Kidney (tissue), 14 donors: Measurements from ENCODE around the gene DLG2. TPM values are rescaled to one million over a fixed set of nuclear protein-coding genes. Genes with fewer than 3 reads are reported as not detected.

Experiments used
- DNase-seq, 5 donors: peaks; one replicate each; pipeline ENCODE4 v3.0.0-alpha.2; 2013 to 2020
- FAIRE-seq: peaks from 2 replicates; lab custom pipeline; 2012; peaks lifted over from hg19 to GRCh38; lab: Jason Lieb, UNC
- H3K27ac ChIP-seq, 2 donors: one replicate each; pipeline ENCODE4 v1.7.0; 2013; ENCODE audit warnings: low read depth in 2 of 2, low read length in 2 of 2, inconsistent platforms in 1 of 2
- H3K27me3 ChIP-seq: one replicate; pipeline ENCODE4 v1.7.1; 2013; ENCODE audit warnings: low read length, inconsistent platforms; ENCODE audit not compliant: control insufficient read depth, insufficient read depth
- H3K36me3 ChIP-seq, 3 donors: one replicate each; pipeline versions ENCODE4 v1.7.0 to v1.7.1; 2013; ENCODE audit warnings: low read length in 3 of 3, control low read depth in 1 of 3, inconsistent platforms in 1 of 3; ENCODE audit not compliant: insufficient read depth in 3 of 3, control insufficient read depth in 2 of 3
- H3K4me1 ChIP-seq, 3 donors: one replicate each; pipeline versions ENCODE4 v1.7.0 to v1.7.1; 2013; ENCODE audit warnings: low read length in 3 of 3, inconsistent platforms in 1 of 3, low read depth in 1 of 3; ENCODE audit not compliant: control insufficient read depth in 2 of 3, insufficient read depth in 2 of 3
- H3K4me3 ChIP-seq, 3 donors: one replicate each; pipeline versions ENCODE4 v1.7.0 to v1.8.1; 2013; ENCODE audit warnings: low read length in 3 of 3, control low read depth in 1 of 3, inconsistent platforms in 1 of 3
- H3K9ac ChIP-seq, 3 donors: one replicate each; pipeline versions ENCODE4 v1.7.0 to v1.7.1; 2013; ENCODE audit warnings: low read length in 3 of 3, control low read depth in 1 of 3, inconsistent platforms in 1 of 3
- H3K9me3 ChIP-seq, 3 donors: one replicate each; pipeline versions ENCODE4 v1.7.0 to v1.7.1; 2013; ENCODE audit warnings: low read length in 3 of 3, control low read depth in 1 of 3, inconsistent platforms in 1 of 3; ENCODE audit not compliant: control insufficient read depth in 2 of 3, insufficient read depth in 1 of 3
- intact Hi-C: fragments of 100-400 bp; cut with DNase I; formaldehyde crosslinking; loops from one replicate; pipeline ENCODE4 v1.11.1; 2022
- polyA plus RNA-seq: library from polyadenylated mRNA; stranded (reverse); fragments of 350-450 nt; fragmentation: Illumina TruSeq; extraction: RNeasy Lipid Tissue Mini Kit (QIAGEN cat#74804); gene quantifications from one replicate; pipeline ENCODE4 v1.2.3, GENCODE V29; 2014; ENCODE audit warnings: low read depth, low replicate concordance; ENCODE audit not compliant: insufficient read depth
- total RNA-seq: library from RNA; stranded (reverse); fragmentation: NEBNext Ultra II Directional; extraction: Animal tissue kit (Norgen Biotek cat#: 25700); gene quantifications from one replicate; pipeline ENCODE4 v1.2.1, GENCODE V29; 2021
- TF ChIP-seq, protein P1 (sequence below): IDR thresholded peaks from 3 replicates; pipeline ENCODE4 v1.5.1; 2012; ENCODE audit warnings: mild to moderate bottlenecking, moderate library complexity, borderline replicate concordance; ENCODE audit not compliant: insufficient read depth; ENCODE audit errors: extremely low read depth
- donor health status: control.
- donor health status: control.
- donor health status: control.
- donor health status: control.
- donor health status: control.
- donor health status: DM: yes; HTN: yes; CAD: no.
- donor health status: Normal renal cell carcinoma (clear cell type).

The DLG2 gene
- total and polyA plus RNA-seq, 2 donors from 2014 or later = 2.9 to 7.2 TPM

DNA sequence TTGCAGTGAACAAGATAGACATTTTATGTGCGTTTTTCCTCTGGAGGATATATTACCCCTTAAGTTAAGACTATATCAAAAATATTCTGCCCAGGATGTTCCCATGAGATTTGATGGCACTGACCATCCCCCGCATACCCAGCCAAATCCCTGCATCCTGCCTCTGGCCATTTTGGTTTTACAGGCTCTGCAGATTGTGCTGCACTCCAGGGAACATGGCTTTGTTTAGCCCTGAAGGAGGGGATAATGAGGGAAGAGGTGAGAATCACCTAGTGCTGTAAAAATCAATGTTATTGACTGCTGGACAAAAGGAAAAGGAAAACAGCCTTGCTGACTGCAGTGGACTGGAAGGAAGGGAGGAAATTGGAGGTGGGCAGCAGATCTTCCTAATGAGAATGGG, 717.4 kb downstream of the DLG2 start:
- Histone ChIP-seq H3K36me3 (no peaks in the 10 kb centered on the region), H3K4me1 (no peaks in the 10 kb centered on the region), H3K27me3 (no peaks in the 10 kb centered on the region), H3K9me3 (no peaks in the 10 kb centered on the region), H3K4me3 (no peak overlapping the region), H3K9ac (no peak overlapping the region), H3K27ac (no peak overlapping the region)
- TF ChIP-seq, protein P1, sequence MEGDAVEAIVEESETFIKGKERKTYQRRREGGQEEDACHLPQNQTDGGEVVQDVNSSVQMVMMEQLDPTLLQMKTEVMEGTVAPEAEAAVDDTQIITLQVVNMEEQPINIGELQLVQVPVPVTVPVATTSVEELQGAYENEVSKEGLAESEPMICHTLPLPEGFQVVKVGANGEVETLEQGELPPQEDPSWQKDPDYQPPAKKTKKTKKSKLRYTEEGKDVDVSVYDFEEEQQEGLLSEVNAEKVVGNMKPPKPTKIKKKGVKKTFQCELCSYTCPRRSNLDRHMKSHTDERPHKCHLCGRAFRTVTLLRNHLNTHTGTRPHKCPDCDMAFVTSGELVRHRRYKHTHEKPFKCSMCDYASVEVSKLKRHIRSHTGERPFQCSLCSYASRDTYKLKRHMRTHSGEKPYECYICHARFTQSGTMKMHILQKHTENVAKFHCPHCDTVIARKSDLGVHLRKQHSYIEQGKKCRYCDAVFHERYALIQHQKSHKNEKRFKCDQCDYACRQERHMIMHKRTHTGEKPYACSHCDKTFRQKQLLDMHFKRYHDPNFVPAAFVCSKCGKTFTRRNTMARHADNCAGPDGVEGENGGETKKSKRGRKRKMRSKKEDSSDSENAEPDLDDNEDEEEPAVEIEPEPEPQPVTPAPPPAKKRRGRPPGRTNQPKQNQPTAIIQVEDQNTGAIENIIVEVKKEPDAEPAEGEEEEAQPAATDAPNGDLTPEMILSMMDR = no peak
- FAIRE-seq = no peak
- no peak for DNase-seq
- intact Hi-C loops = no loop called here

DNA sequence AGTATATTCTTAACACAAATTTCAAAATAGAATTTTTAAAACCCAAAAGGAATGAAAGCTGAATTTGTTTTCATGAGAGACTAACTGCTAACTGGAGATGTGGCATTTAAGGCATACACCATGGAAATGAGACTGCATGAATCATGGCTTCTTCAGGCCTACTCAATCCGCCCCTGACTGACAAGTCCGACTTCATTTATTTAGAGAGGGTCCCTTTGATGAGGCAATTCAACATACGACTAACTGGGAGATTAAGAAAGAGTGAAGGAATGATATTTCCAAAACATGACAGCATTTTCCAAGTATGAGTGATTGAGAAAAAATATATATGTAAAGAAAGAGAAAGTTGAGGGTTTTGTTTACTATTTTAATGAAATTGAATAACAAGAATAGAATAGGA, 720.1 kb downstream of the DLG2 start:
- no peaks in the 10 kb centered on the region for H3K27me3 ChIP-seq
- intact Hi-C loops = no loop called here
- no peak overlapping the region for H3K27ac ChIP-seq
- H3K9me3 ChIP-seq = no peaks in the 10 kb centered on the region
- FAIRE-seq = no peak
- no peaks in the 10 kb centered on the region for H3K36me3 ChIP-seq
- H3K4me1 ChIP-seq = no peaks in the 10 kb centered on the region
- no peak overlapping the region for H3K4me3 ChIP-seq
- no peak for DNase-seq
- no peak overlapping the region for H3K9ac ChIP-seq
- TF ChIP-seq, protein P1 = no peak

DNA sequence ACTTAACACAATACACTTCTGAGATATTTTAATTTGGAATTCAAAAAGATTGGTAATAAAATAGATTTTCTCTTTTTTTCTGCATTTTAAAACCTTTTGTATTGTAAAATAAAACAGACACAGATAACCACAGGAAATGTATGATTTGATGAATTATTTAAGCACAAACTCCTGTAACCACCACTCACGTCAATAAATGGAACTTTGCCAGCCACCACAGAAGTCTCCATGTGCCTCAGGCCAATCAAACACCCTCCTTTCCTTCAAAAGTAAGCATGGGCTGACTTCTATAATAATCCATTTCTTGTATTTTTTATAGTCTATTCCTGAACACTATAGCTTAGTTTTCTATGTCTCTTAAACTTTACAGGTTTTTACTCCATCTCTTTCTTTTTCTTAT, 721.7 kb downstream of the DLG2 start:
- no peak overlapping the region for H3K4me3 ChIP-seq
- no peak for FAIRE-seq

More for the DNA sequence above, 721.7 kb downstream of the DLG2 start:
- TF ChIP-seq, protein P1 = no peak
- Histone ChIP-seq H3K27me3 (no peaks in the 10 kb centered on the region), H3K27ac (no peak overlapping the region), H3K9ac (no peak overlapping the region), H3K9me3 (no peaks in the 10 kb centered on the region), H3K4me1 (no peaks in the 10 kb centered on the region), H3K36me3 (no peaks in the 10 kb centered on the region)
- intact Hi-C loops = no loop called here
- no peak for DNase-seq
